ENCODE results near the gene EXD3. TPM values are rescaled to one million over a fixed set of nuclear protein-coding genes. Genes with fewer than 3 reads are reported as not detected.

The EXD3 gene
- total and polyA plus RNA-seq, 2 donors from 2014 or later, result 18.9 to 44.5 TPM

DNA sequence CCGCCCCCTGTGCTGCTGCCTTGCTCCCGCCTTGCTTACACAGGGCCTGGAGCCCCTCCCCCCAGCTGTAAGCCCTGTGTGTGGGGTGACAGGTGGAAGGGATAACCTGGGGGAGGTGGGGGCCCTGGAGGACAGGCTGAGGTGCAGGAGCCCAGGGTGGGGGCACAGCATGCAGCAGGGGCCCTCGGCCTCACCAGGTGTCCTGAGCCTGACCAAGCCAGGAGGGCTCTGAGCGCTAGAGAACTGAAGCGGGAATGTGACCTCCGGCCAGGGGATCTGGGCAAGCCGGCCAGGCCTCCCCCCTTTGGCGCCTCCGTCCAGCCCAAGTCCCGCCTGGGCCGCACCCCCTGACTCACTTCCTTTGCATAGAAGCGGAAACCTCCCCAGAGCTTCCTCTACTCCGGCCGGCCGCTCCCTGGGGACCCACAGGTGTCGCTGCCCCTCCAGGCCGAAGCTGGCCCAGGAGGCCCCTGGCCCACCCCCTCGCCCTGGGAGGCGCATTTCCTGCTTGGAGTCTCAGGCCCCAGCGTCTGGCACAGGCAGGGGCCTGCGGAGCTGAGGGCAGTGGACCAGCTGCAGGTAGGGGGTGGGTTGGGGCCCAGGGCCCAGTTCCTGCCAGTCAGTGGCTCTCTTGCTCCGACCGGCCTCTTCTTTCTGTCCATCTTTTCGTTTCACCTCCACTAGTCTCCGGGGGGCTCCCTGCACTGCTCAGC, 145.5 kb downstream of the EXD3 start, which contains the start of gene TOR4A:
Gene TOR4A (plus strand): TSS at position 398 of the 713 bp plus-strand sequence. CDS start 964 bp downstream, outside the sequence.
- H3K27ac ChIP-seq (ENCODE audit: low read depth in 2 of 2, low read length in 2 of 2), result peak within 1 kb of the TSS; percentile 90 to 92
- H3K36me3 ChIP-seq (ENCODE audit: control insufficient read depth in 2 of 3, insufficient read depth in 3 of 3, low read length in 3 of 3), result no peaks in the 10 kb centered on the region
- intact Hi-C loops (cut with DNase I), result no loop called here
- H3K27me3 ChIP-seq (ENCODE audit: control insufficient read depth, insufficient read depth, low read length), result no peaks in the 10 kb centered on the region
- H3K9me3 ChIP-seq (ENCODE audit: control insufficient read depth in 2 of 3, insufficient read depth in 1 of 3, low read length in 3 of 3), result no peaks in the 10 kb centered on the region
- no peak for FAIRE-seq
- peaks cover 0 to 26% (median 7%) of the 10 kb centered on the region in 3 donors for H3K4me1 ChIP-seq (ENCODE audit: control insufficient read depth in 2 of 3, insufficient read depth in 2 of 3, low read depth in 1 of 3, low read length in 3 of 3)
- H3K4me3 ChIP-seq (ENCODE audit: low read length in 3 of 3), result peak within 1 kb of the TSS in 2 of 3 donors; percentile 42 to 48
- peak; percentile 71 to 96 (median 88) for DNase-seq
- TF ChIP-seq CTCF (IDR thresholded peaks at IDR 0.05; ENCODE audit: borderline replicate concordance, extremely low read depth, insufficient read depth), result no peak
- peak within 1 kb of the TSS in 2 of 3 donors; percentile 53 to 65 for H3K9ac ChIP-seq (ENCODE audit: low read length in 3 of 3)

GRCh38 chr9:137276473-137277328, 146.3 kb downstream of the EXD3 start:
- intact Hi-C loops (cut with DNase I), result no loop called here
- TF ChIP-seq CTCF (IDR thresholded peaks at IDR 0.05; ENCODE audit: borderline replicate concordance, extremely low read depth, insufficient read depth), result no peak
- peak overlapping the region in 2 of 3 donors; percentile 41 to 53 for H3K9ac ChIP-seq (ENCODE audit: low read length in 3 of 3)
- peaks cover 0 to 26% (median 7%) of the 10 kb centered on the region in 3 donors for H3K4me1 ChIP-seq (ENCODE audit: control insufficient read depth in 2 of 3, insufficient read depth in 2 of 3, low read depth in 1 of 3, low read length in 3 of 3)
- peak overlapping the region in 1 of 3 donors; percentile 48 for H3K4me3 ChIP-seq (ENCODE audit: low read length in 3 of 3)
- FAIRE-seq (no peak), DNase-seq (peak; percentile 74 to 95 (median 83))
- H3K36me3 ChIP-seq (ENCODE audit: control insufficient read depth in 2 of 3, insufficient read depth in 3 of 3, low read length in 3 of 3), result no peaks in the 10 kb centered on the region
- H3K27me3 ChIP-seq (ENCODE audit: control insufficient read depth, insufficient read depth, low read length), result no peaks in the 10 kb centered on the region
- peak overlapping the region; percentile 90 to 92 for H3K27ac ChIP-seq (ENCODE audit: low read depth in 2 of 2, low read length in 2 of 2)
- H3K9me3 ChIP-seq (ENCODE audit: control insufficient read depth in 2 of 3, insufficient read depth in 1 of 3, low read length in 3 of 3), result no peaks in the 10 kb centered on the region

GRCh38 chr9:137275588-137276472, 147.1 kb downstream of the EXD3 start:
- H3K36me3 ChIP-seq (ENCODE audit: control insufficient read depth in 2 of 3, insufficient read depth in 3 of 3, low read length in 3 of 3), result no peaks in the 10 kb centered on the region
- H3K27ac ChIP-seq (ENCODE audit: low read depth in 2 of 2, low read length in 2 of 2), result peak overlapping the region in 1 of 2 donors; percentile 92
- no peaks in the 10 kb centered on the region for H3K27me3 ChIP-seq (ENCODE audit: control insufficient read depth, insufficient read depth, low read length)
- FAIRE-seq (no peak), DNase-seq (peak in 2 of 5 donors; percentile 48 to 67)
- H3K4me1 ChIP-seq (ENCODE audit: control insufficient read depth in 2 of 3, insufficient read depth in 2 of 3, low read depth in 1 of 3, low read length in 3 of 3), result peaks cover 0 to 26% (median 7%) of the 10 kb centered on the region in 3 donors
- no peaks in the 10 kb centered on the region for H3K9me3 ChIP-seq (ENCODE audit: control insufficient read depth in 2 of 3, insufficient read depth in 1 of 3, low read length in 3 of 3)
- no peak overlapping the region for H3K4me3 ChIP-seq (ENCODE audit: low read length in 3 of 3)
- intact Hi-C loops (cut with DNase I), result no loop called here
- TF ChIP-seq CTCF (IDR thresholded peaks at IDR 0.05; ENCODE audit: borderline replicate concordance, extremely low read depth, insufficient read depth), result no peak
- H3K9ac ChIP-seq (ENCODE audit: low read length in 3 of 3), result peak overlapping the region in 2 of 3 donors; percentile 10 to 41
